Measurements from ENCODE around the gene SCAMP5. TPM values are rescaled to one million over a fixed set of nuclear protein-coding genes. Genes with fewer than 3 reads are reported as not detected.

Gene SCAMP5
- total RNA-seq, 2 donors from 2014 or later = 4.0 to 7.5 TPM

GRCh38 chr15:75034615-75035014 is 39.3 kb downstream of the SCAMP5 start:
- no peak for DNase-seq (ENCODE audit: low spot score)
- no peak overlapping the region for H3K27ac ChIP-seq
- H3K36me3 ChIP-seq = no peaks in the 10 kb centered on the region
- H3K4me3 ChIP-seq = no peak overlapping the region
- H3K4me1 ChIP-seq = peaks cover 0 to 27% of the 10 kb centered on the region in 2 donors
- TF ChIP-seq, protein P1, sequence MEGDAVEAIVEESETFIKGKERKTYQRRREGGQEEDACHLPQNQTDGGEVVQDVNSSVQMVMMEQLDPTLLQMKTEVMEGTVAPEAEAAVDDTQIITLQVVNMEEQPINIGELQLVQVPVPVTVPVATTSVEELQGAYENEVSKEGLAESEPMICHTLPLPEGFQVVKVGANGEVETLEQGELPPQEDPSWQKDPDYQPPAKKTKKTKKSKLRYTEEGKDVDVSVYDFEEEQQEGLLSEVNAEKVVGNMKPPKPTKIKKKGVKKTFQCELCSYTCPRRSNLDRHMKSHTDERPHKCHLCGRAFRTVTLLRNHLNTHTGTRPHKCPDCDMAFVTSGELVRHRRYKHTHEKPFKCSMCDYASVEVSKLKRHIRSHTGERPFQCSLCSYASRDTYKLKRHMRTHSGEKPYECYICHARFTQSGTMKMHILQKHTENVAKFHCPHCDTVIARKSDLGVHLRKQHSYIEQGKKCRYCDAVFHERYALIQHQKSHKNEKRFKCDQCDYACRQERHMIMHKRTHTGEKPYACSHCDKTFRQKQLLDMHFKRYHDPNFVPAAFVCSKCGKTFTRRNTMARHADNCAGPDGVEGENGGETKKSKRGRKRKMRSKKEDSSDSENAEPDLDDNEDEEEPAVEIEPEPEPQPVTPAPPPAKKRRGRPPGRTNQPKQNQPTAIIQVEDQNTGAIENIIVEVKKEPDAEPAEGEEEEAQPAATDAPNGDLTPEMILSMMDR (IDR thresholded peaks at IDR 0.05) = no peak
- no peaks in the 10 kb centered on the region for H3K9me3 ChIP-seq
- H3K27me3 ChIP-seq = no peaks in the 10 kb centered on the region

DNA sequence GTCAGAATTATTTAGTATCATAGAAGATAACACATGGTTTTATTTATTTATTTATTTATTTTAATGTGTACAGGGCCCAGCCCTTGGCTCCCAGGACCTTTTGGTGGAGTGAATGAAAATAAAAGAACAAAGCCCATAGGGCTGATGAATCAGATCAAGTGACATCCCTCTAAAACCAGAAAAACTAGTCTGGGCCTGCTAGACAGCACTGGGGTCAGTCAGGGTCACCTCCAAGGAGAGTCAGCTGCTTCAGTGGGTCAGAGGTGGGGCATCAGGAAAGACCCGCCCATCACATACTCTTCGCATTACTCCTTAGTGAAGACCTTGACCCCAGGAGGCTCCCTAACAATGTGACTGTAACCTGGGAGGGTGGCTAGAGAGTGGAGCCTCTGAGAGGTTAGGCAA is 40.9 kb downstream of the SCAMP5 start:
- H3K27ac ChIP-seq = no peak overlapping the region
- TF ChIP-seq, protein P1 (IDR thresholded peaks at IDR 0.05) = no peak
- peaks cover 0 to 11% of the 10 kb centered on the region in 2 donors for H3K4me1 ChIP-seq

DNA sequence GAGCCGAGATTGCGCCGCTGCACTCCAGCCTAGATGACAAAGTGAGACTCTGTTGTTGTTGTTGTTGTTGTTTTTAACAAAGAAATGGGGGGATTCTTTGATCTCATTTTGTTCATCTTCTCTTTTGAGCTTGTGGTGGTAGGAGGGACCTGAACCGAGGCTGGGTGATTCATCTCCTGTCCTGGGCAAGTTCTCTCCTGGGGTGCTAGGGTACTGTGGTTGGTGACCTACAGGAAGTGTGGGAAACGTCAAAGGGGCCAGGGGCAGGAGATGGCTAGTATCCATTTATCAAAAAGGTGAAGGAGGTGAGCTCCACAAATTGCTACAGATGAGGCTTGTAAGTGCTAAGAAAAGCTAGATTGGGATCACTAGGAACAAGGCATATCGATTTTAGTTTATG is 42.3 kb downstream of the SCAMP5 start:
- no peaks in the 10 kb centered on the region for H3K9me3 ChIP-seq
- H3K36me3 ChIP-seq = no peaks in the 10 kb centered on the region
- no peaks in the 10 kb centered on the region for H3K27me3 ChIP-seq
- no peak overlapping the region for H3K4me3 ChIP-seq
- TF ChIP-seq, protein P1 (IDR thresholded peaks at IDR 0.05) = no peak
- DNase-seq (ENCODE audit: low spot score) = no peak
- peaks cover 0 to 12% of the 10 kb centered on the region in 2 donors for H3K4me1 ChIP-seq
- no peak overlapping the region for H3K27ac ChIP-seq

More for the DNA sequence above, 40.9 kb downstream of the SCAMP5 start:
- DNase-seq (ENCODE audit: low spot score) = no peak
- Histone ChIP-seq H3K27me3 (no peaks in the 10 kb centered on the region), H3K36me3 (no peaks in the 10 kb centered on the region), H3K9me3 (no peaks in the 10 kb centered on the region), H3K4me3 (no peak overlapping the region)

DNA sequence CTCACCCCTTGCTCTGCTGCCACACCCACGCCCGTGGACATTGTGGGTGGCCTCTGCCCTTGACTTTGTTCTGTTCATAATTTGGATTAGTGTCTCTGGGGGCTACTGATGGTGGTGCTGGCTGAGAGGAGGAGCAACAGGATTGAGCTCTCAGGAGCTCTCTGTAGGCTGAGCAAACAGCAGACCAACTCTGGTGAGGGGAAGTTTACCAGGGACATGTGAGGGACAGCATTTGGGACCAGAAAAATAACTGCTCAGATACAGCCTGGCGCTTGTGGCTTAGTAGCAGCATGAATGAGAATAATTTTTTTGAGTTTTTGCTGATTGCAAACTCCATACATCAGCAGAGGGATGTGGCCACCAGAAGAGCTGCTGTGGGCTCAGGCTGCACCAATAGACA is 42.9 kb downstream of the SCAMP5 start:
- Histone ChIP-seq H3K36me3 (no peaks in the 10 kb centered on the region), H3K4me1 (peaks cover 0 to 17% of the 10 kb centered on the region in 2 donors), H3K4me3 (no peak overlapping the region), H3K27ac (no peak overlapping the region), H3K27me3 (no peaks in the 10 kb centered on the region), H3K9me3 (no peaks in the 10 kb centered on the region)
- TF ChIP-seq, protein P1 (IDR thresholded peaks at IDR 0.05) = no peak
- DNase-seq (ENCODE audit: low spot score) = no peak

DNA sequence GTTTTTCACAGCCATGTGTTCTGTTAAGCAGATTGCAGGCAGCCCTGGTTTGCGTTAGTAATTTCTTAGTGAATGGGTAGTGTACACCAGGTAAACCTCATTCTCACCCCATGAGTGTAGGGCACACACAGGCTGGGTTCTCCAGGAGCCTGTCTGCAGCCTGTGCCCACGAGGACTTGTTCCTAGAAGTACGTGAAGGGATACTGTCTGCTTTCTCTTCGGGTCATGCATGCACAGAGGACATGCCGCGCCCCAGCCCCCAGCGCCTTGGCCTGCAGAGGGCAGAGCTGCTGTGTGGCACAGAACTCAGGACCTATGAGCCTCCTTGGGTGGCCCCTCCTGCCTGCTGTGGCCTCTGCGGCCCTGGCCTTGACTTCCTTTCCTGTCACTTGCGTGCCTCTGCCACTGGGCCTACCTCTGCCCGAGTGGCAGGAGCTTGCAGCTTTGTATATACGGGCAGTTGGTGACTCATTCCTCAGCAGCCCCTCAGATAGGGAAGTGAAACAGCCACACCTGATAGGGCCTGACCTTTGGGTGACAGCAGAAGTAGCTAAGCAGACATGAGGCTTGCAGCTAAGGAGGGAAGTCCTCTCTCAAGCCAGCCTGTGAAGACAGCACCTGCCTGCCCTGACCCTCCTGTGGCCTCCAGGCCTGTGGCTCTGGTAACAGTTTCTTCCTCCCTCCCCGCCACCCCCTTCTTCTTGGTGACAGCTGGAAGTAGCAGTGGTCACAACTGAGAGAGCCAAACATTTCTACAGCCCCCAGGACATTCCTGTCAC is 47.6 kb downstream of the SCAMP5 start:
- Histone ChIP-seq H3K27ac (peak overlapping the region; percentile 83 to 89), H3K27me3 (no peaks in the 10 kb centered on the region), H3K9me3 (no peaks in the 10 kb centered on the region), H3K4me3 (no peak overlapping the region), H3K36me3 (no peaks in the 10 kb centered on the region), H3K4me1 (peaks cover 0 to 63% of the 10 kb centered on the region in 2 donors)
- DNase-seq (ENCODE audit: low spot score) = peak; percentile 89
- TF ChIP-seq, protein P1 (IDR thresholded peaks at IDR 0.05) = peak; percentile 6 to 67

Measured in right atrium auricular region (tissue), 2 donors.